BE2C (cell line): Measurements from ENCODE around the gene ZNF746.

ENCODE experiments used
- DNase-seq: peaks from one replicate; pipeline ENCODE4 v3.0.0-alpha.2; 2020
- H3K27me3 ChIP-seq: fragments of 250-450 bp; sonication (Bioruptor Pico); 2 replicates; pipeline ENCODE4 v1.5.1; 2020; ENCODE audit warnings: mild to moderate bottlenecking
- H3K36me3 ChIP-seq: fragments of 250-450 bp; sonication (Bioruptor Pico); 2 replicates; pipeline ENCODE4 v1.5.1; 2020; ENCODE audit warnings: mild to moderate bottlenecking
- H3K4me1 ChIP-seq: fragments of 250-450 bp; sonication (Bioruptor Pico); 2 replicates; pipeline ENCODE4 v1.5.1; 2020
- H3K4me3 ChIP-seq: 2 replicates; pipeline ENCODE4 v1.5.1; 2011; ENCODE audit warnings: low read depth, low read length
- H3K9me3 ChIP-seq: fragments of 250-450 bp; sonication (Bioruptor Pico); 2 replicates; pipeline ENCODE4 v1.5.1; 2020
- CTCF ChIP-seq: IDR thresholded peaks from 2 replicates; pipeline ENCODE4 v1.5.1; 2012; ENCODE audit warnings: mild to moderate bottlenecking, low read depth, low read length

The ZNF746 gene

GRCh38 chr7:149444287-149444686 lies 53.3 kb downstream of the ZNF746 start:
- no peak overlapping the region for H3K4me3 ChIP-seq
- H3K4me1 ChIP-seq, result no peaks in the 10 kb centered on the region
- H3K27me3 ChIP-seq, result no peaks in the 10 kb centered on the region
- peaks cover 29% of the 10 kb centered on the region for H3K36me3 ChIP-seq
- no peaks in the 10 kb centered on the region for H3K9me3 ChIP-seq
- no peak for TF ChIP-seq CTCF
- DNase-seq, result no peak

DNA sequence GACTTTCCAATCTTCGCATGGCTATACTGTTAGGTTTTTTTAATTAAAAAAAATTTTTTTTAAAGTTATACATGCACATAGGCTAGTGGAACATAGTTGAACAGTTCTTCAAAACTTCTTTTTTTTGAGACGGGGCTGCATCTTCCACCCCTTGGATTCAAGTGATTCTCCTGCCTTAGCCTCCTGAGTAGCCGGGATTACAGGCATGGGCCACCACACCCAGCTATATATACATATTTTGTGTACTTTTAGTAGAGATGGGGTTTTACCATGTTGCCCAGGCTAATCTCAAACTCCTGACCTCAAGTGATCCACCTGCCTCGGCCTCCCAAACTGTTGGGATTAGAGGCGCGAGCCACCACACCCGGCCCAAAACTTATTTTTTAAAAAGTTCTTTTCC lies 54.1 kb downstream of the ZNF746 start:
- DNase-seq, result no peak
- no peaks in the 10 kb centered on the region for H3K4me1 ChIP-seq
- H3K27me3 ChIP-seq, result no peaks in the 10 kb centered on the region
- H3K4me3 ChIP-seq, result no peak overlapping the region
- TF ChIP-seq CTCF, result no peak
- peaks cover 23% of the 10 kb centered on the region for H3K36me3 ChIP-seq
- H3K9me3 ChIP-seq, result no peaks in the 10 kb centered on the region

GRCh38 chr7:149442924-149443323 lies 54.7 kb downstream of the ZNF746 start:
- Histone ChIP-seq H3K36me3 (peaks cover 23% of the 10 kb centered on the region), H3K4me3 (no peak overlapping the region), H3K27me3 (no peaks in the 10 kb centered on the region), H3K9me3 (no peaks in the 10 kb centered on the region), H3K4me1 (no peaks in the 10 kb centered on the region)
- DNase-seq, result no peak
- no peak for TF ChIP-seq CTCF

DNA sequence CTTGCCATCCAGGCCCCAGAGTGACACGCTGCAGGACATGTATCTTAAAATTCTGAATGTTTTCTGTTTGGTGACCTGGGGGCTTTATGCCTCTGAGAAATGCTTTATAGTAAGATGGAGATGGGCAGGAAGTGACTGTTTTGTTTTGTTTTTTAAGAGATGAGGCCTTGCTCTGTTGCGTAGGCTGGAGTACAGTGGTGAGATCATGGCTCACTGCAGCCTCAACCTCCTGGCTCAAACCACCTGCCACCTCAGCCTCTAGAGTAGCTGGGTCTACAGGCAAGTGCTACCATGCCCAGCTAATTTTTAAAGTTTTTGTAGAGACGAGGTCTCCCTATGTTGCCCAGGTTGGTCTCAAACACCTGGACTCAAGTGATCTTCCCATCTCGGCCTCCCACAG lies 57.4 kb downstream of the ZNF746 start:
- no peak for DNase-seq
- TF ChIP-seq CTCF, result no peak
- Histone ChIP-seq H3K27me3 (no peaks in the 10 kb centered on the region), H3K4me3 (no peak overlapping the region), H3K9me3 (no peaks in the 10 kb centered on the region), H3K4me1 (no peaks in the 10 kb centered on the region), H3K36me3 (peaks cover 4% of the 10 kb centered on the region)

DNA sequence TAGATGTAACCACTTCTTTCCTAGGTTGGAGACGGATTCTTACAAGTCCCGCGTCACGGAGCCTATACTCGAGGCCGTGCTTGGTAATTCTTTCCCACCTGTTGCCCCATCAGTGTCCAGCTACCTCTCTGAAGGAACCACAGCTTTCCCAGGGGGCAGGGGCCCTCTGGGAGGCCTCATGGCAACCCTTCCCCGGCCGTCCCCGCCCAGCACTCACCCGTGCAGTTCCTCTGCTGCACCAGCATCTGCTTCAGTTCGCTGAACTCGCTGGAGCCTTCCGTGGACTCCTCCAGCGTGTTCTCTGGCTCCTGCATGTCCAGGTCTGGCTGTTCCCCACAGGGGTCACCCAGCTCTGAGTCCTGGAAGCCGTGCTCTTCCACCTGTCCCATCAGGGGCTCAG lies 61.3 kb downstream of the ZNF746 start:
- Histone ChIP-seq H3K9me3 (no peaks in the 10 kb centered on the region), H3K4me3 (no peak overlapping the region), H3K27me3 (no peaks in the 10 kb centered on the region), H3K36me3 (peaks cover 14% of the 10 kb centered on the region), H3K4me1 (no peaks in the 10 kb centered on the region)
- DNase-seq, result no peak
- no peak for TF ChIP-seq CTCF

DNA sequence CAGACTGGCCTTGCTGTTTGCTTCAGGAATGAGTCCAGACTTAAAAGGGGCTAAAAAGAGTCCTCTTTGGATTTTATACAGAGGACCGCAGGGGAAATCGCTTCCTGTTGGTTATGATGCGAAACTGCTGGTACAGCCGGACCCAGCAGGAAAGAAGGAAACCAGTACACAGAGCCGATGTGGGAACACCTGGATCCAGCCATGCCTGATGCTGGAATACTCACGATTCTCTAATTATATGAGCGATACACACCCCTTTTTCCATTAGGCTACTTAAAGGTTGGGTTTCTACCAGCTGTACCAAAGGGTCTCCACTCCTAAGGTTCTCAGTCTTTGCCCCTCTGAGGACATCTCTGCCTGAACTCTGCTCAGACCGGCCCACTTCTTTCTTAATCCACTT lies 64.5 kb downstream of the ZNF746 start:
- DNase-seq, result no peak
- Histone ChIP-seq H3K36me3 (peaks cover 14% of the 10 kb centered on the region), H3K27me3 (no peaks in the 10 kb centered on the region), H3K9me3 (no peaks in the 10 kb centered on the region), H3K4me1 (no peaks in the 10 kb centered on the region), H3K4me3 (no peak overlapping the region)
- TF ChIP-seq CTCF, result no peak
